SK-N-SH treated with all-trans-retinoic acid at 6 μM for 48 hours (cell line): ENCODE measurements around the gene TNK1.

Source experiments
- ATAC-seq: fragments of 200-7000 bp; cut with Tn5 transposase; 3 replicates; pipeline ENCODE4 v1.9.1; 2020; ENCODE audit warnings: mild to moderate bottlenecking, moderate library complexity
- ARNTL ChIP-seq: fragments of 450-650 bp; formaldehyde crosslinking; IDR thresholded peaks from 2 replicates; pipeline ENCODE4 v1.5.0; 2020; ENCODE audit warnings: low read depth, mild to moderate bottlenecking, moderate library complexity, borderline replicate concordance
- BACH2 ChIP-seq: fragments of 250-450 bp; sonication (Bioruptor Pico); IDR thresholded peaks from 2 replicates; pipeline ENCODE4 v1.9.0; 2021; ENCODE audit warnings: mild to moderate bottlenecking, borderline replicate concordance
- CREB5 ChIP-seq: fragments of 250-450 bp; sonication (Bioruptor Pico); IDR thresholded peaks from 2 replicates; pipeline ENCODE4 v1.5.1; 2020; ENCODE audit warnings: low read depth, mild to moderate bottlenecking, moderate library complexity
- CSDC2 ChIP-seq: fragments of 250-450 bp; sonication (Bioruptor Pico); IDR thresholded peaks from 2 replicates; pipeline ENCODE4 v1.5.0; 2020; ENCODE audit warnings: mild to moderate bottlenecking, moderate library complexity
- CSRNP3 ChIP-seq: fragments of 250-450 bp; sonication (Bioruptor Pico); IDR thresholded peaks from 2 replicates; pipeline ENCODE4 v1.5.1; 2021; ENCODE audit warnings: mild to moderate bottlenecking, moderate library complexity
- ESRRG ChIP-seq: fragments of 250-450 bp; sonication (Bioruptor Pico); IDR thresholded peaks from 2 replicates; pipeline ENCODE4 v1.6.1; 2021; ENCODE audit warnings: mild to moderate bottlenecking
- GLIS3 ChIP-seq: fragments of 250-450 bp; sonication (Bioruptor Pico); IDR thresholded peaks from 2 replicates; pipeline ENCODE4 v1.5.0; 2020; ENCODE audit warnings: mild to moderate bottlenecking, moderate library complexity
- ISL1 ChIP-seq: fragments of 250-450 bp; sonication (Bioruptor Pico); IDR thresholded peaks from 2 replicates; pipeline ENCODE4 v2.1.2; 2022; ENCODE audit warnings: mild to moderate bottlenecking, moderate library complexity
- OSR1 ChIP-seq: fragments of 250-450 bp; sonication (Bioruptor Pico); IDR thresholded peaks from 2 replicates; pipeline ENCODE4 v1.8.0; 2022; ENCODE audit warnings: moderate library complexity, mild to moderate bottlenecking, inconsistent platforms
- POU6F1 ChIP-seq: fragments of 250-450 bp; sonication (Bioruptor Pico); IDR thresholded peaks from 2 replicates; pipeline ENCODE4 v1.8.0; 2021; ENCODE audit warnings: low read depth, mild to moderate bottlenecking, moderate library complexity, borderline replicate concordance
- PPARA ChIP-seq: fragments of 250-450 bp; sonication (Bioruptor Pico); IDR thresholded peaks from 2 replicates; pipeline ENCODE4 v1.5.0; 2020; ENCODE audit warnings: mild to moderate bottlenecking, borderline replicate concordance
- SNAI2 ChIP-seq: fragments of 250-450 bp; sonication (Bioruptor Pico); IDR thresholded peaks from 2 replicates; pipeline ENCODE4 v1.5.0; 2020; ENCODE audit warnings: mild to moderate bottlenecking, moderate library complexity
- TCF4 ChIP-seq: fragments of 250-450 bp; sonication (Bioruptor Pico); IDR thresholded peaks from 2 replicates; pipeline ENCODE4 v1.8.0; 2021; ENCODE audit warnings: mild to moderate bottlenecking, moderate library complexity, borderline replicate concordance
- TOX ChIP-seq: fragments of 250-450 bp; sonication (Bioruptor Pico); IDR thresholded peaks from 2 replicates; pipeline ENCODE4 v1.8.0; 2021; ENCODE audit warnings: mild to moderate bottlenecking, moderate library complexity, borderline replicate concordance
- ZC3H10 ChIP-seq: fragments of 250-450 bp; sonication (Bioruptor Pico); IDR thresholded peaks from 2 replicates; pipeline ENCODE4 v1.5.1; 2021; ENCODE audit warnings: mild to moderate bottlenecking, moderate library complexity
- ZFP3 ChIP-seq: fragments of 250-450 bp; sonication (Bioruptor Pico); IDR thresholded peaks from 2 replicates; pipeline ENCODE4 v1.5.0; 2020; ENCODE audit warnings: mild to moderate bottlenecking, moderate library complexity
- ZFP30 ChIP-seq: fragments of 450-650 bp; formaldehyde crosslinking; IDR thresholded peaks from 2 replicates; pipeline ENCODE4 v1.5.0; 2022; ENCODE audit warnings: mild to moderate bottlenecking, moderate library complexity
- ZNF565 ChIP-seq: fragments of 450-650 bp; formaldehyde crosslinking; conservative IDR thresholded peaks from 2 replicates; pipeline ENCODE4 v1.5.0; 2020; ENCODE audit warnings: low read depth, mild to moderate bottlenecking, moderate library complexity
- ZNF70 ChIP-seq: fragments of 450-650 bp; formaldehyde crosslinking; IDR thresholded peaks from 2 replicates; pipeline ENCODE4 v1.5.0; 2020; ENCODE audit warnings: mild to moderate bottlenecking, moderate library complexity
- ZNF8 ChIP-seq: fragments of 450-650 bp; formaldehyde crosslinking; IDR thresholded peaks from 2 replicates; pipeline ENCODE4 v1.5.0; 2020; ENCODE audit warnings: mild to moderate bottlenecking, moderate library complexity
- TF ChIP-seq, protein P1 (sequence below): fragments of 250-450 bp; sonication (Bioruptor Pico); IDR thresholded peaks from 2 replicates; pipeline ENCODE4 v1.5.0; 2020; ENCODE audit warnings: mild to moderate bottlenecking, moderate library complexity

TNK1 gene

GRCh38 chr17:7414837-7415236 lies 33.9 kb downstream of the TNK1 start:
- no peak for ATAC-seq
- TF ChIP-seq SNAI2 (CRISPR knock-in tag), result no peak

- no peak for ATAC-seq
- TF ChIP-seq ZNF8 (CRISPR knock-in tag) (no peak), SNAI2 (CRISPR knock-in tag) (no peak), ARNTL (CRISPR knock-in tag) (no peak), GLIS3 (no peak), CREB5 (CRISPR knock-in tag) (no peak), TCF4 (no peak), POU6F1 (CRISPR knock-in tag) (no peak), ESRRG (CRISPR knock-in tag) (no peak), TOX (no peak), CSDC2 (CRISPR knock-in tag) (no peak), BACH2 (CRISPR knock-in tag) (no peak), ZFP30 (CRISPR knock-in tag) (no peak), PPARA (no peak), ZFP3 (CRISPR knock-in tag) (no peak)
Measured at GRCh38 chr17:7415784-7416183, 34.9 kb downstream of the TNK1 start.

DNA sequence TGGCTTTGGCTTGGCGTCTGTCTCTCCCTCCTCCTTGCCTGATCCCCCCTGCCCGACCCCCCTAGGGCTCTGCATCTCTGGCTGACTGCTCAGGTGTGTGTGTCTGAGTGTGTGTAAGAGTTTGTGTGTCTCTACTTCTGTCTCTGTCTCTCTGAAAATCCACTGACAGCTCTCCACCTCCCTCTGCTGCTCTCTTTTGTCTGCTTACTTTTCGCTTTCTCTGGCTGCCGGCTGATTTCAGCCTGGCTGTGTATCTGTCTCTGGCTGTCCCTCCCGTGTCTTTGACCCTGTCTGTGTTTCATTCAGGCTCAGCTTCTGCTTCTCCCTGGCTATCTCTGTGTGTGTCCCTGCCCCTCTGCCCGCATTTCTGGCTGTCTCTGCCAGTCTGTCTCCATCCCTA lies 35.4 kb downstream of the TNK1 start:
- no peak for ATAC-seq
- TF ChIP-seq TOX (no peak), ESRRG (CRISPR knock-in tag) (no peak), ARNTL (CRISPR knock-in tag) (no peak), ZNF70 (CRISPR knock-in tag) (no peak), ZNF565 (CRISPR knock-in tag) (no peak), OSR1 (no peak), ZNF8 (CRISPR knock-in tag) (no peak), ZC3H10 (CRISPR knock-in tag) (no peak), SNAI2 (CRISPR knock-in tag) (no peak), CREB5 (CRISPR knock-in tag) (no peak), TCF4 (no peak), ZFP3 (CRISPR knock-in tag) (no peak), CSRNP3 (CRISPR knock-in tag) (no peak), CSDC2 (CRISPR knock-in tag) (no peak), ZFP30 (CRISPR knock-in tag) (no peak), ISL1 (CRISPR knock-in tag) (no peak)
- TF ChIP-seq, protein P1, sequence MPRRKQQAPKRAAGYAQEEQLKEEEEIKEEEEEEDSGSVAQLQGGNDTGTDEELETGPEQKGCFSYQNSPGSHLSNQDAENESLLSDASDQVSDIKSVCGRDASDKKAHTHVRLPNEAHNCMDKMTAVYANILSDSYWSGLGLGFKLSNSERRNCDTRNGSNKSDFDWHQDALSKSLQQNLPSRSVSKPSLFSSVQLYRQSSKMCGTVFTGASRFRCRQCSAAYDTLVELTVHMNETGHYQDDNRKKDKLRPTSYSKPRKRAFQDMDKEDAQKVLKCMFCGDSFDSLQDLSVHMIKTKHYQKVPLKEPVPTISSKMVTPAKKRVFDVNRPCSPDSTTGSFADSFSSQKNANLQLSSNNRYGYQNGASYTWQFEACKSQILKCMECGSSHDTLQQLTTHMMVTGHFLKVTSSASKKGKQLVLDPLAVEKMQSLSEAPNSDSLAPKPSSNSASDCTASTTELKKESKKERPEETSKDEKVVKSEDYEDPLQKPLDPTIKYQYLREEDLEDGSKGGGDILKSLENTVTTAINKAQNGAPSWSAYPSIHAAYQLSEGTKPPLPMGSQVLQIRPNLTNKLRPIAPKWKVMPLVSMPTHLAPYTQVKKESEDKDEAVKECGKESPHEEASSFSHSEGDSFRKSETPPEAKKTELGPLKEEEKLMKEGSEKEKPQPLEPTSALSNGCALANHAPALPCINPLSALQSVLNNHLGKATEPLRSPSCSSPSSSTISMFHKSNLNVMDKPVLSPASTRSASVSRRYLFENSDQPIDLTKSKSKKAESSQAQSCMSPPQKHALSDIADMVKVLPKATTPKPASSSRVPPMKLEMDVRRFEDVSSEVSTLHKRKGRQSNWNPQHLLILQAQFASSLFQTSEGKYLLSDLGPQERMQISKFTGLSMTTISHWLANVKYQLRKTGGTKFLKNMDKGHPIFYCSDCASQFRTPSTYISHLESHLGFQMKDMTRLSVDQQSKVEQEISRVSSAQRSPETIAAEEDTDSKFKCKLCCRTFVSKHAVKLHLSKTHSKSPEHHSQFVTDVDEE, result no peak

DNA sequence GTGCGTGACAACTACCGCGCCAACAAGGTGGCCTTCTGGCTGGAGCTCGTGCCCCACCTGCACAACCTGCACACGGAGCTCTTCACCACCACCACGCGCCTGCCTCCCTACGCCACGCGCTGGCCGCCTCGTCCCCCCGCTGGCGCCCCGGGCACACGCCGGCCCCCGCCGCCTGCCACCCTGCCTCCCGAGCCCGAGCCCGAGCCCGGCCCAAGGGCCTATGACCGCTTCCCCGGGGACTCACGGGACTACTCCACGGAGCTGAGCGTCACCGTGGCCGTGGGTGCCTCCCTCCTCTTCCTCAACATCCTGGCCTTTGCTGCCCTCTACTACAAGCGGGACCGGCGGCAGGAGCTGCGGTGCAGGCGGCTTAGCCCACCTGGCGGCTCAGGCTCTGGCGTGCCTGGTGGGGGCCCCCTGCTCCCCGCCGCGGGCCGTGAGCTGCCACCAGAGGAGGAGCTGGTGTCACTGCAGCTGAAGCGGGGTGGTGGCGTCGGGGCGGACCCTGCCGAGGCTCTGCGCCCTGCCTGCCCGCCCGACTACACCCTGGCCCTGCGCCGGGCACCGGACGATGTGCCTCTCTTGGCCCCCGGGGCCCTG lies 36.3 kb downstream of the TNK1 start:
- no peak for ATAC-seq
- TF ChIP-seq GLIS3 (no peak), OSR1 (no peak), CREB5 (CRISPR knock-in tag) (no peak), ESRRG (CRISPR knock-in tag) (no peak), ISL1 (CRISPR knock-in tag) (no peak), ARNTL (CRISPR knock-in tag) (no peak)
- TF ChIP-seq, protein P1, result no peak
